ENCODE results near the gene ZNF283.

GRCh38 chr19:43806848-43807247 is 20.3 kb upstream of the ZNF283 start:
- TF ChIP-seq CTCF (IDR thresholded peaks at IDR 0.05; ENCODE audit: low read length) (no peak), EZH2 (IDR thresholded peaks at IDR 0.05; ENCODE audit: borderline replicate concordance, low read length) (no peak)
